Measurements from ENCODE around the gene GLRA2.
"Not testable (repeated sequence)": the region's sequence is repeated elsewhere in the genome, so short reads cannot be mapped to it uniquely, and the experiment has no call there.

Gene GLRA2

DNA sequence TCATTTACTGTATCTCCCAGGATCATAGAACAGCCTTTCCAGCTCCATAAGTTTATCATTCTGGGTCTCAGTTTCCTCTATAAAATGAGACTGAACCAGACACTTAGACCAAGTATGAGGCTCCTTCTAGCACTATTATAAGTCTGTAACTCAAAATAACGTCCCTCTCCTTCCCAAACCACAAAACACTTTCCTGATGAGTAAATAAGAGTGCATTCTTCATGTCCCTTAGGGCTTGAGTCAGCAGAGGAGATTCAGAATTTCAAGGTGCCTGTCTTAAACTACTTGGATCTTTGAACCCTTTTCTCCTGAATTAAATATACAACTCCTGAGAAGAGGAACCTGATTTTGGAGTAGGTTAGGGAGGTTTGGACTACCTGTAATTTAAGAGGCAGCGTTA, 62.6 kb downstream of the GLRA2 start:
- no peak for DNase-seq (ENCODE audit: low read depth)

DNA sequence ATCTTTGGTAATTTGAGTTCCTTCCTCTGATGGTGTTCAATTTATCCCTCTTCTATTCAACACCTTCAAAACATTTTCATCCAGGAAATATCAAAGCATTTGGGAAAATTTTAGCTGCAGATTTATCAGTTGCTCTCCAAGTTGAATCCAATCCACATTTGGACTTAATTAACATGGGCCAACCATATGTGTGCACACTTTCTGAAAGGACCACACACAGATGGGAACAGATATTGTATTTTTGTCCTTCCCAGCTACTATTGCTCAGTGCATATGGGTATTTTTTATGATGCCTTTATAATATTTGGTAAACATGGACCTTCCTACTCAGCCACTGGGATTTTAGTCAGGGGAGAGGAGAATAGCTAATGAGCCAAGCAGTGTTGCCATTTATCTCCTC, 65.2 kb downstream of the GLRA2 start:
- no peak for DNase-seq (ENCODE audit: low read depth)

GRCh38 chrX:14598330-14598729, 69.0 kb downstream of the GLRA2 start:
- DNase-seq (ENCODE audit: low read depth): no peak

DNA sequence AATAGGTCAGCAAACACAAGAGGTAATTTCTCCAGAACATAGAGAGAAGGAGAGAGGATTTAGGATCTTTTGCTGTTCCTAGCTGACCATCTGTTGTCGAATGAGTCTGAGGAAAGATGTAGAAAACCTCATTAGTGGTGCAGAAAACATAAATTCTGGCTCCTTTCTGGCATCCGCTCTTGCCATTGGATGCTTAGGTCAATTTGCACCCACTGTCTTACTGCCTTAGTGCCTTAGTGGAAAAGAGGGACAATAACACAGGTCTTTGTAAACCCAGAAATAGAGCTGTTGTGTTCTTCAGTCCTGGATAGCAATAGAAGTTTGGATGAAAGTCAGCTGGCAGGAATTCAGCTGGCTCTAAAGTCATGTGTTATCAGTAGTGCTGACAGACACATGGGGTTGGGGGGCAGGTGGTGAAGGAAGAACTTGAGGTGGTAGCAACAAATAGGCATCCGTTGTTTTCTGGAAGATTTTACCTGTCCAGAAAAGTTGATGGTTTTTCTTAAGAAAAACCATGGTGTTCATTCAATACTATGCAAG, 78.2 kb downstream of the GLRA2 start:
- DNase-seq (ENCODE audit: low read depth): no peak

DNA sequence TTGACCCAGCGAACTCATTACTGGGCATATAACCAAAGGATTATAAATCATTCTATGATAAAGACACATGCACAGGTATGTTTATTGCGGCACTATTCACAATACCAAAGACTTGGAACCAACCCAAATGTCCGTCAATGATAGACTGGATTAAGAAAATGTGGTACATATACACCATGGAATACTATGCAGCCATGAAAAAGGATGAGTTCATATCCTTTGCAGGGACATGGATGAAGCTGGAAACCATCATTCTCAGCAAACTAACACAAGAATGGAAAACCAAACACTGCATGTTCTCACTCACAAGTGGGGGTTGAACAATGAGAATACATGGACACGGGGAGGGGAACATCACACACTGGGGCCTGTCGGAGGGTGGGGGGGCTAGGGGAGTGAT, 83.1 kb downstream of the GLRA2 start:
- DNase-seq (ENCODE audit: low read depth): not testable (repeated sequence)

DNA sequence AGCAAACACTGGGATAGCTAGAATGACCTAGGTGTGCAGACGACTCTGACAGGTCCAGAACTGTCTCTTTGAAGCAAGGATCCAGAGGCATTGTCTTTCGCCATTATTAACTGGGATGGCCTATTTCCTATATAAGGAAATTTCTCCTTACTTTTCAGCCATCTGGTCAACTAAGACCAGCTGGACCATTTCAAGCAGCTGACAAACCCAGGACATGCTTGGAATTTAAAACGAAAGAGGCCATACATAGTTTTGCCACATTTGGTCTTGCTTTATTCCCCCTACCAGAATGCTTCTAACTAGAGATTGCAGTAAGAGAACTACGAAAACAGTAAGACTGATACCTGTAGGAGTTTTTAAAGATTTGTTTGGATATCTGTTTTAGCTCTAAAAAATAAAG, 87.0 kb downstream of the GLRA2 start:
- no peak for DNase-seq (ENCODE audit: low read depth)

- DNase-seq (ENCODE audit: low read depth): no peak
These were observed 87.5 kb downstream of the GLRA2 start for GRCh38 chrX:14616836-14617235.

DNA sequence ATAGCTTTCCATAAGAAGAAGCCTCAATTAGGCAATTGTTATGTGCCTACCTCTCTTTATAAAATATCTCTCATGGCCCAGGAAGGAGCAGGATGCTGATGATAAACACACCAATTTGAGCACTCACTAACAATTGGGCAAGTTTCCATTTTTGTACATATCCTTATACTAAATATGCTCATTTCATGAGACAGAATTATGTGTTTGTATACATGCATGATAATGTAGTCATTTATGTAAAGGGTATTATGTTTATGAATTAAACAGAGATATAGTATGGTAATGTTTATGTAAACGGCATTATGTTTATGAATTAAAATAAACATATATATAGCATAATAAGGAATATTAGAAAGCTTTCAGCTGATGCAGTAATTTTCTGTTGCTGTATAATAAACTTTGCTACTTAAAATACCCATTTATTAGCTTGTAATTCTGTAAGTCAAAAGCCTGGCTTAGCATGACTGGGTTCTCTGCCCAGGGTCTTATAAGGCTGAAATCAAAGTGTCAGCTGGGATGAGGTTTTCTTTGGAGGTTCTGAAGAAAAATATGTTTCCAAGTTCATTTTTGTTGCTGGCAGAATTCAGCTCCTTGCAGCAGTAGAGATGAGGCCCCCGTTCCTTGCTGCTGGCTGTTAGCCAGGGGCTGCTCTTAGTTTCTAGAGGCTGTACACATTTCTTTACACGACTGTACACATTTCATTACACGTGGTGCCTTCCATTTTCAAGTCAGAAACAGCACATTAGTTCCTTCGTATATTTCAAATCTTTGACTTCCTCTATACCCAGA, 89.0 kb downstream of the GLRA2 start:
- DNase-seq (ENCODE audit: low read depth): no peak

- no peak for DNase-seq (ENCODE audit: low read depth)
These were observed 101.4 kb downstream of the GLRA2 start for GRCh38 chrX:14630733-14631132.

DNA sequence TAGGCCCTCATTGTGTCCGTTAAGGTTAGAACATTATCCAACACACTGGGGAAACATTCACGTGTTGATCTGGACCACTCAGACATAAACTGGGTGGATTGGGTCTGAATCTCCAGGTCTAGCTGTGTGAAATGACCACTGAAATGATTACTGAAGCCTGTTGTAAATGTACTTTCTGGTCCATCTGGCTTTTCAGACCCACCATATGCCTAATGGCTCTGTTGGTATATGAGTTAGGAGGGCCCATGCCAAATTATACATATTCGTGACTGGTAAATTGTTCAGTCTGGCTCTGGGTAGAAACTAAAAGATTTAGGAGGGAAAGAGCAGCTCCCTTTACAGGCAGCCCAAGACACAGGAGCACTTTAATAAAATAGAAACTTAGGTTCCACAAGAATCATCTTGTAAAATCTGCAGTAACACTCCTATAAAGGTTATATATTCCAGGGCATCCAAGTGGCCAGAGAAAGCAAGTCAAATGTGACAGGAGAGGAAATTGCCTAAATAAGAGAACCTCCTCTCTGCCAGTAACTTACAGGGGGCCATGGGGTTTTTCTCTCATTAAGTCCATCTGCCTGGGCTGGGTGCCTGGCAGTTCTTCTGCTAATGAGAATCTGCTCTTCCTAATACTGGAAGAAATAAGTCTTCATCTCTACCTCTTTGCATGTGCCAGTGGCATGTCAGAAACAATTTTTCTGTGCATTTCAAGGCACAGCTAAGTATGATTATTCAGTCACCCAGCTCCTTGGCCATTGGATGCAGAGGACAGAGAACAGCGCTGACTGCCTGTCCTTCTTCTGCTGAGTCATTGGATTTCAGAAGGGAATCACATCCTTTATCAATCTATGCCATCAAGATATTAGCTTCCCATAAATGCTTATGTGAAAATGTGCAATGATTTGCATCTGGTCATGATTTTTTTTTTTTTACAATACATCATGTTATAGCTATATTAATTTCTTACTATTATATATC, 112.6 kb downstream of the GLRA2 start:
- no peak for DNase-seq (ENCODE audit: low read depth)

DNA sequence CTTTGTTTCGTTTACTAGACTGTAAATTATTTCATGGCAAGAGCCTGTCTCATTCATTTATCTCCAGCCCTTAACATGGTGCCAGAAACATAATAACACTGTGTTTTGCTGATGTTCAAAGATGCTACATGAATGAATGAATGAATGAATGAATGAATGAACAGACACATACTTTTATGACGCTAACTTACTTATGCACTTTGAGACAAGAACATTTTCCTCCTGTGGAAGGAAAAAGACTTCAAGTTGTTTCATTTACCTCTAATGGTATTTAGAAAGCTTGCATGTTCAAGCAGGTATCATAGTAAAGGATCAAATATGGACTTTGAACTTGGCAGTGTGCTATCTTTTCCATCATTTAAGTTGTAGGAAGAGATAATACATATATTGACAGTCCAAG, 131.6 kb downstream of the GLRA2 start:
- DNase-seq (ENCODE audit: low read depth): no peak

- no peak for DNase-seq (ENCODE audit: low read depth)
These were observed 141.5 kb downstream of the GLRA2 start for GRCh38 chrX:14670819-14671218.

- no peak for DNase-seq (ENCODE audit: low read depth)
These were observed 143.4 kb downstream of the GLRA2 start for GRCh38 chrX:14672611-14673172.

- no peak for DNase-seq (ENCODE audit: low read depth)
These were observed 143.9 kb downstream of the GLRA2 start for GRCh38 chrX:14673236-14673635.

GRCh38 chrX:14673764-14674163, 144.4 kb downstream of the GLRA2 start:
- DNase-seq (ENCODE audit: low read depth): no peak

DNA sequence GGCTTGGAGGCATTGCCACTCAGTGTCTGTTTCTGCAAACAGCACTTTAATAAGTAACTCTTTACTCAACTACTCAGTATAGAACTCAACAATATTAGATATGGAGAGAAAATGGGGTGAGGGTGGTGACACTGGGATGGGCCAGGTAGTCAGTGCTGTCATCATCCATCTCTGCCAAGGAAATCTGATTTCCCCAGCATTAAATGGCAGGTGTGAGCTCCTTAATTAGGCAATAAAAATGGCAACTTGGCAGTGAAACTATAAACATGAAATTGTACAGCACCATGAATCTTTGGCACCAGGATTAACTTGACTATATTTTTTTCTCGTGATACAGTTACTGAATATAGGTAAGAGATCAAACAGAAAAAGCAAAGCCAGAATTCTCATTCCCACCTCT, 146.2 kb downstream of the GLRA2 start:
- DNase-seq (ENCODE audit: low read depth): no peak

DNA sequence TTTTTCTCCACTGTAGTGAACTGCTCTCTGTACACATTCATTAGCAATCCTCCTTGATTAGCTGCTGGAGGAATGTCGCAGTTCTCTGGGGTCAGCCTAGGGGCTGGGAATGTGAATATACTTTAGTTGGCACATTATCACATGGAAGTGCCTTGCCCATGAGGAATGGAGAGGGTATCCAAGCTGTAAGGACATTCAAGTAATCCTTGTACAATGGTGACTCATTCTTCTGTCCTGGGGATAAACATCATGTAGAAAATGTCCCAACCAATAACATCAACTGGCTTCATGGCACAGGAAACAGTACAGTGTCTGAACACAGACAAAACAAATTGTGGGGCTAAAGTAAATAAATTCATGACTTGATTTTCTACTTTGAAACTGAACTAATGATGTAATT, 147.1 kb downstream of the GLRA2 start:
- DNase-seq (ENCODE audit: low read depth): no peak

- DNase-seq (ENCODE audit: low read depth): not testable (repeated sequence)
These were observed 159.0 kb downstream of the GLRA2 start for GRCh38 chrX:14688331-14688730.

DNA sequence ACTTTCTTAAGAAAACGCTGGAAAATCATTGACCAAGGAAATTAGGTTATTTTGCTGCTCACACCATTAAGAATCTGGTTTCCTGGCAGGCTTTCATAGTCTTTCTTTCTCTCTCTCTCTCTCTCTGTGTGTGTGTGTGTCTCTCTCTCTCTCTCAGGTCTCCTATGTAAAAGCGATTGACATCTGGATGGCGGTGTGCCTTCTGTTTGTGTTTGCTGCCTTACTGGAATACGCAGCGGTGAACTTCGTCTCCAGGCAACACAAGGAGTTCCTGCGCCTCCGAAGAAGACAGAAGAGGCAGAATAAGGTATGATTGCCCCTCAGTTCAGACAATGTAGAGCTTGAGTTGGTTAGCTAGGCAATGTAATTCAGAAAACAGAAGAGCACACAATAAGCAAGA, 161.2 kb downstream of the GLRA2 start:
- DNase-seq (ENCODE audit: low read depth): no peak

- no peak for DNase-seq (ENCODE audit: low read depth)
These were observed 165.3 kb downstream of the GLRA2 start for GRCh38 chrX:14694611-14695010.

- DNase-seq (ENCODE audit: low read depth): no peak
These were observed 168.1 kb downstream of the GLRA2 start for GRCh38 chrX:14697451-14697850.

- no peak for DNase-seq (ENCODE audit: low read depth)
These were observed 169.5 kb downstream of the GLRA2 start for GRCh38 chrX:14698790-14699189.

- DNase-seq (ENCODE audit: low read depth): no peak
These were observed 171.6 kb downstream of the GLRA2 start for GRCh38 chrX:14700982-14701381.
